ENCODE measurements around the gene OR6N2. TPM values are rescaled to one million over a fixed set of nuclear protein-coding genes. Genes with fewer than 3 reads are reported as not detected.
A peak's percentile ranks its signal among the peaks of the same experiment; 100 is the strongest.

The OR6N2 gene
- total RNA-seq, 2 experiments from 2014 or later = not detected

DNA sequence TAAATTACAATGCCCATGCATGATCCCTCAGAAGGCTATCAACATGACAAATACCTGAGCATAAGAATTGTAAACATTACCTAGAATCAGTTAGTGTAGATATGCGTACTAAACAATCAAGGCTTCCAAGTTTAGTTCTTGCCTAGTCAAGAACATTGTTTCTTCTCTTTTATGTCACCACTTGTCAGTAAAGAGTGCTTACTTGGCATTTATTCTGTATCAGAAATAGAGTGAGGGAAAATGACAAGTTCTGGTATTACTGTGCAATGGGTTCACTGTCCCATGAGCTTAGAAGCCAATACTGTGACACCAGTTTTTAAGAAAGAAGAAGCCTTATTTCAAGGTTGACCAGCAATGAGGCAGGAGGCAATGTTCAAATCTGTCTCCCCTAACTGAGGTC lies 22.7 kb upstream of the OR6N2 start:
- Mint-ChIP-seq H3K36me3 (no peaks in the 10 kb centered on the region), H3K27ac (no peak overlapping the region), H3K4me3 (no peak overlapping the region), H3K27me3 (peaks cover 9% of the 10 kb centered on the region), H3K9me3 (ENCODE audit: low read depth) (no peaks in the 10 kb centered on the region), H3K4me1 (no peaks in the 10 kb centered on the region)
- DNase-seq (no peak), ATAC-seq (no peak)
- CTCF ChIA-PET = no interaction called here

DNA sequence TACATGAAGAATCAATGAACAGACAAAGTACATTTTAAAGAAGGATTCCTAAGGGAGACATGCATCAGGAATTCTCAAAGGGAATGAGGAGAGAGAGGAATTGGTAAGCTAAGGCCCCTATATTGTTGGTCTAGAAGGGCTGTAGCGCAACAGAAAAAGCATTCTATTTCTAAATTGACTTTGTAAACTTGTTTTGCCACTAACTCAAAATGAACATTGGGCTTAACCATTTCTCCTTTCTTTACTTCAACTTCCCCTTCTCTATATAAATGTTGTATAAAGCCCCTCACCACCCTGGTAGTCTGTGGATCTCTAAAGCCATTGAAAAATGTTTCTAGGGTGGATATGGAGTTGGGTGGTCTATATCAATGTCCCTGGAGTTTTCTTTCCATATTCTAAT lies 20.4 kb upstream of the OR6N2 start:
- Mint-ChIP-seq H3K36me3 (no peaks in the 10 kb centered on the region), H3K4me1 (no peaks in the 10 kb centered on the region), H3K9me3 (ENCODE audit: low read depth) (no peaks in the 10 kb centered on the region), H3K4me3 (no peak overlapping the region), H3K27me3 (peaks cover 6% of the 10 kb centered on the region), H3K27ac (no peak overlapping the region)
- CTCF ChIA-PET = no interaction called here
- DNase-seq = no peak
- no peak for ATAC-seq

DNA sequence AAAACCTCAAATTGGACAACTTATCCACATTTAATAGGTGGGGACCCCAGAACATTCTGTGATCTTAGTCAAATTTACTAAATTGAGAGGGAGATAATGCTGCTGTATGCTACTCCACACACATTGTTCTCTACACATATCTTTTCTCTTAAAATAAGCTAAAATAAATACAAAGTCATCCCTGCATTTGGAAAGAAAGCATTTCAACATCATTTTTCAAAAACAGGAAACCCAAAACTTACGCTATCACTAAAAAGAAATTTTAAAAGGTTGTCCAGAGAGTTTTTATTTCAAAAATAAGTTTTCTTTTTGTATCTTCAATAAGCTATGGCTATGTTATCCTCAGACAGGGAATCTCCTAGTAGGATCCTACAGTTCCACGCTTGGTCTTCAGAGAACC lies 19.5 kb upstream of the OR6N2 start:
- H3K36me3 Mint-ChIP-seq = no peaks in the 10 kb centered on the region
- ATAC-seq (no peak), DNase-seq (no peak)
- H3K27me3 Mint-ChIP-seq = no peaks in the 10 kb centered on the region
- no peaks in the 10 kb centered on the region for H3K9me3 Mint-ChIP-seq (ENCODE audit: low read depth)
- no peak overlapping the region for H3K4me3 Mint-ChIP-seq
- no peak overlapping the region for H3K27ac Mint-ChIP-seq
- no peaks in the 10 kb centered on the region for H3K4me1 Mint-ChIP-seq
- CTCF ChIA-PET = no interaction called here

DNA sequence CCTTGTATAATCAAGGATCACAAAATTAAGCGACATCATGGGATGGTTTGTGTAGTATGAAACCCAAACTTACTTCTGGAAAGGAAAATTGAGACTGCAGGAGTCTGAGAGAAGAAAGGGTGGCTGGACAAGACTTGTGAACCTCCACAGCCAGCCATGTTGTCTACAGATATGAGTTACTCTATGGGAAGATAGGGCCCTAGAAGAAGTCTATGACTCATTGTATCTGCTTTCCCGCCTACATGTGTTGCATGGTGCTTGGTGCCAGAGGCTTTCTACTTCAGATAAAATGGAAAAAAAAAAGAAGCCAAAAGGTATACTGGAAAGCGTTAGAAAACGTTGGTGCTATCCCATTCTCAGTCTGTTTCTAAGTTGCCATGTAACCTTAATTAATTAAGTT lies 18.7 kb upstream of the OR6N2 start:
- Mint-ChIP-seq H3K27me3 (no peaks in the 10 kb centered on the region), H3K27ac (no peak overlapping the region), H3K9me3 (ENCODE audit: low read depth) (no peaks in the 10 kb centered on the region), H3K4me3 (no peak overlapping the region), H3K4me1 (no peaks in the 10 kb centered on the region), H3K36me3 (no peaks in the 10 kb centered on the region)
- no peak for ATAC-seq
- CTCF ChIA-PET = no interaction called here
- no peak for DNase-seq

DNA sequence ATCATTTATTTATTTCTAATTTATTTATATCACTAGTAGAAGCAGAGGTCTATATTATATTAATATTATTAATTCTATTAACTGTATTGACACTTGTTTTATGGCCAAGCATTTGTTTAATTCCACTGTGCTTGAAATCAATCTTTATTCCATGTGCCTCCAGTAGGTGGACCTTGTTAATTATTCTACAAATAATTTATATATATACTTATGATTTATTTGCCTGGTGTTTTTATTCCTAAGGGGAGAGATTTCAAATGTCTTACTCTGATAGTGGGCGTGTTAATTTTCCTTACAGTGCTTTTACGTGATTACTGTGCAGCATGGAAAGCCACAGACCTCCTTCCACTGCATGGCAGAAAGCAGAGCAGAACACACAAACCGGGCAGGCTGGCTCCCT lies 17.5 kb upstream of the OR6N2 start:
- no peaks in the 10 kb centered on the region for H3K4me1 Mint-ChIP-seq
- no peak overlapping the region for H3K4me3 Mint-ChIP-seq
- CTCF ChIA-PET = no interaction called here
- no peaks in the 10 kb centered on the region for H3K36me3 Mint-ChIP-seq
- DNase-seq (no peak), ATAC-seq (no peak)
- no peaks in the 10 kb centered on the region for H3K9me3 Mint-ChIP-seq (ENCODE audit: low read depth)
- H3K27ac Mint-ChIP-seq = no peak overlapping the region
- no peaks in the 10 kb centered on the region for H3K27me3 Mint-ChIP-seq

DNA sequence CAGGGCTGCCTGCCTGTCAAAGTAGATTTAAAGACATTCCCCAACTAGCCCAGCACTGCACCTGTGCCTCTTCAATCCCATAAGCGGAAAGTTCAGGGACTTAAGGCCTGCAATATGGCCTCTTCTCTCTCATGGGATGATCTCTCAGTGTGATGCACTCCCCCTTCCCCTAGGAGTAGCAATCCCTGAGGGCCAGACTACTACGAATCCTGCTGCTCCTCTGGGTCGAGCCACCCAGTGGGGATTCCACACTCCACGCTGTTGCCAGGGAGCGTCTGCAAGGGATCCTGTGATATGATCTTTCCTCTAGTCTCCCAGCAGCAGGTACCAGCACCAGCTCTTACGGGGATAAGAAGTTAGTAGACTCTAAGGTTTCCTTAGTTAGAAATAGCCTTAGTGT lies 13.2 kb upstream of the OR6N2 start:
- Mint-ChIP-seq H3K27me3 (no peaks in the 10 kb centered on the region), H3K9me3 (ENCODE audit: low read depth) (no peaks in the 10 kb centered on the region), H3K27ac (no peak overlapping the region), H3K36me3 (no peaks in the 10 kb centered on the region), H3K4me3 (no peak overlapping the region), H3K4me1 (no peaks in the 10 kb centered on the region)
- CTCF ChIA-PET = interaction anchor here (1.0 kb wide), 1 partner anchor 181 kb away, joined by 3 read pairs; no protein-coding TSS in a partner anchor
- DNase-seq = no peak
- ATAC-seq = no peak

DNA sequence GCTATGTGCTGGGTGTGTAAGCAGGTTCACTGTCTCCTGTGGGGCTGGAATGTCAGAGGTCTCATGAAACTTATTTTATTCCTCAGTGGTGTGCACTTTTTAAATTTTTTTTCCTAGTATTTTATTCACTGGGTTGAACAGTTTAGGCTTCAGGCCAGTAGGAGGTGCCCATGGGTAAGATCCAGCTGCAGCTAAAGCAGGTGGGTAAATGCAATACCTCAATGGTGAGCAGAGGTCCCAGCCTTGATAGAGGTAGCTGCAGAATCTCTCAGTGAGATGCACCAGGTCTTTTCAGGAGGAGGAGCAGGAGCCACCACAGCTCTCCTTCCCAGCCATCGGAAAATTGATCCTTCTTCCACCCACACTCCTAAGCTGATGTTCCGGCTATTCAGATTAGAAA lies 12.6 kb upstream of the OR6N2 start:
- H3K36me3 Mint-ChIP-seq = no peaks in the 10 kb centered on the region
- CTCF ChIA-PET = interaction anchor here (1.0 to 1.6 kb wide), 3 partner anchors 11 to 204 kb away, joined by 3 to 4 read pairs (median 3); no protein-coding TSS in a partner anchor

DNA sequence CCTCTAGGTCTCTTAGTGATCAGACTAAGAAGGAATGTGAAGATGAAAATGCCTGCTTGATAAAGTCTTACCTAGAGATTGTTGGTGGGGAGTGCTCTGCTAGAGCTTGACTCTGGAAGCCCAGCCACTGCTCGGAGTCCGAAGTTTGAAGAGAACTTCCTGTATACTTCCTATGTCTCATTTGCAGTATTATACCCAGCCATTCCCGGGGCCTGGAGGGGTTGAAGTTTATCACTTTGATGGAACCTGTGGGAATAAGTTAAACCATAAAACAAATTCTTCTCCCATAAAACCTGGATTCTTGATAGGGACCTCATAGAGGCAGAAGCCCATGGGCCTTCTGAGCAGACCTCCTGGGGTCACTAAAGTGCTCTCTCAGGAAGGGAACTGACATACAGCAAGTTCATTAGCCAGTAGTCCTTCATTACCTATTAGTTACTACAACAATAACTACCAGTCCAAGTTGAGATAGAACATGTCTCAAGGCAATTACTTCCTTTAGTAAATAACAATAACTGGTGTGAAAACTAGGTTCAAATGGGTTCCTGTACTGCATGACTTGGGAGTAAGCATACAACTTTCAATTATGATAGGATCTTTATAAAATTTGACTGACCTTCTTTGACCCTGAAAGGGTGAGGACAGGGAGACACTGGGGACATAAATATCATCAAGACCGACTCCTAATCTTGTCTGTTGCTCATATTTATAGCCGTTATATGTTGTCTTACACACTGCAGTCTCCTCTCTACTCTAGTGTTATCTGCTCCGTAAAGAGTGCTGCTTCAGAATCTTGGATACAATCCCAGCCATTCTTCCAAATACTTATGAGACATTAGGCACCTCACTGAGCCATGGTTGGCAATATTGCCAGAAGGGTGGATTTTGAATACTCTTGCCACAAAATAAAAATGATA lies 8.8 kb downstream of the OR6N2 start, which contains the start of gene OR6N1:
OR6N1 (minus strand) TSS at position 246 of the 917 bp plus-strand sequence. CDS start 5,513 bp downstream, outside the sequence.
- CTCF ChIA-PET = no interaction called here
- no peak for ATAC-seq

More for the DNA sequence above, 12.6 kb upstream of the OR6N2 start:
- no peaks in the 10 kb centered on the region for H3K27me3 Mint-ChIP-seq
- no peaks in the 10 kb centered on the region for H3K9me3 Mint-ChIP-seq (ENCODE audit: low read depth)
- H3K4me3 Mint-ChIP-seq = no peak overlapping the region
- peak; percentile 36 for ATAC-seq
- H3K27ac Mint-ChIP-seq = no peak overlapping the region
- DNase-seq = peak; percentile 43
- no peaks in the 10 kb centered on the region for H3K4me1 Mint-ChIP-seq

DNA sequence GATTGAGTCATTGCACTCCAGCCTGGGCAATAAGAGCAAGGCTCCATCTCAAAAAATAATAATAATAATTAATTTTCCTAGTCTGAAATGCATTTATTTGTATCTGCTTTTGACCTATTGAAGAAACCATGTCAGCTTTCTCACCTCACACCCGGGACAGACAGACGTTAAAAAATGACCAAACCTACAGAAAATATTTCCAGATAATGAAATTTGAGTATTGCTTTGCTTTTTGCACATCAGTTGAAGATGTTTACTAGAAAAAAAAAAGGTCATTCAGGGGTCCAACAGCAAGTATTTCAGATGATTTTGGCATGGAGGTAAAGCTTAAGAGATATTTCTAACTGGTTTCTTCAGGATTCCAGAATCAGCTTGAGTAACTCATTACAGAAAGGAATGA lies 26.6 kb downstream of the OR6N2 start, which contains the start of gene OR6K6:
OR6K6 (plus strand) TSS at position 301 of the 400 bp plus-strand sequence. CDS start 168 bp downstream, outside the sequence.
- peaks cover 9% of the 10 kb centered on the region for H3K27me3 Mint-ChIP-seq
- no peak for DNase-seq
- no peaks in the 10 kb centered on the region for H3K9me3 Mint-ChIP-seq (ENCODE audit: low read depth)
- CTCF ChIA-PET = no interaction called here
- no peak for ATAC-seq
- H3K36me3 Mint-ChIP-seq = no peaks in the 10 kb centered on the region
- H3K4me1 Mint-ChIP-seq = no peaks in the 10 kb centered on the region
- H3K4me3 Mint-ChIP-seq = no peak within 1 kb of the TSS
- no peak within 1 kb of the TSS for H3K27ac Mint-ChIP-seq

More for the DNA sequence above, 8.8 kb downstream of the OR6N2 start, which contains the start of gene OR6N1:
- no peak within 1 kb of the TSS for H3K4me3 Mint-ChIP-seq
- H3K9me3 Mint-ChIP-seq (ENCODE audit: low read depth) = no peaks in the 10 kb centered on the region
- H3K27ac Mint-ChIP-seq = no peak within 1 kb of the TSS
- no peak for DNase-seq
- no peaks in the 10 kb centered on the region for H3K4me1 Mint-ChIP-seq
- H3K27me3 Mint-ChIP-seq = peaks cover 2% of the 10 kb centered on the region
- no peaks in the 10 kb centered on the region for H3K36me3 Mint-ChIP-seq

DNA sequence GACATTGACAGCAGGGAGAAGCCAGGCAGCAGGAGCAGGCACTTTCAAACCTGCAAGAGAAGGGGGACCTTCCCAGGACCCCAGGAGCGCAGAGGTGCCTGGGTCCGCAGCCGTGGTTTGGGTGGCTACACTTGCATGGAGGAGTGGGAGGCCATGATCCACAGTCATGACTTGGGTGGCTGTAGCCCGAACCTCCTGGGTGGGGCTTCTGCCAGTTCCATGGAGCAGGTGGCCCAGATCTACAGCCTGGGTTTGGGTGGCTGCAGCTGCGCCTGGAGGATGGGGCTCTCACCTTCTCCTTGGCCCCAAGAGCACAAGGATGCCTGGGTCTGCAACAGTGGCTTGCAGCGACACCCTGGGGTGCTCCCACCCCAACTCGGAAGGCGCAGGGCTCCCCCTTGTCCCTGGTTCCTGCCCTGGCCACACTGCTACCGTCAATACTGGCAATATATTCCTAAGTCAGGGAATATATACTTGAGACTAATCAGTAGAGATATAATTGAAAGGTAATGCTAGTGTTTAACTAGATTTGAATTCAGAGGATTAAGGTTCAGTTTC lies 28.8 kb downstream of the OR6N2 start:
- Mint-ChIP-seq H3K4me3 (no peak overlapping the region), H3K4me1 (no peaks in the 10 kb centered on the region), H3K9me3 (ENCODE audit: low read depth) (no peaks in the 10 kb centered on the region), H3K27me3 (peaks cover 9% of the 10 kb centered on the region), H3K36me3 (no peaks in the 10 kb centered on the region), H3K27ac (no peak overlapping the region)
- ATAC-seq = no peak
- CTCF ChIA-PET = no interaction called here
- no peak for DNase-seq

DNA sequence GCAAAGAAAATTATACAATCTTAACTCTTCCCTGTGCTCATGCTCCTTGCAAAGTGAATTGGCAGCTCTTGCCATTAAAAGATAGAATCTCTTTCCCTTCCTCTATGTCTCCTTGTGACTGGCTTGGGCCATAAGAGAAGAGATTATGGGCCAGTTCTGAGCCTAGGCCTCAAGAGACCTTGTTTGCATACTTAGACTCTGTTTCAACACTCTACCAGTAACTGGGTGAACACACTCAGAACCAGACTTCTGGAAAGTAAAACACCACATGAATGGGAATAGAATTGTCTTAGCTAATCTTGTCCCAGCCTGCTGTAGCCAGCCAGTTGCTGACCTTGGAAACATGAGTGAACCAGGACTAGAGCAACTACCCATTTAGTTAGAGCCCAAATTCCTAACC lies 45.2 kb downstream of the OR6N2 start:
- Mint-ChIP-seq H3K4me1 (no peaks in the 10 kb centered on the region), H3K27ac (no peak overlapping the region), H3K4me3 (no peak overlapping the region), H3K36me3 (no peaks in the 10 kb centered on the region), H3K27me3 (peaks cover 14% of the 10 kb centered on the region), H3K9me3 (ENCODE audit: low read depth) (no peaks in the 10 kb centered on the region)
- ATAC-seq = no peak
- DNase-seq = no peak
- CTCF ChIA-PET = no interaction called here

DNA sequence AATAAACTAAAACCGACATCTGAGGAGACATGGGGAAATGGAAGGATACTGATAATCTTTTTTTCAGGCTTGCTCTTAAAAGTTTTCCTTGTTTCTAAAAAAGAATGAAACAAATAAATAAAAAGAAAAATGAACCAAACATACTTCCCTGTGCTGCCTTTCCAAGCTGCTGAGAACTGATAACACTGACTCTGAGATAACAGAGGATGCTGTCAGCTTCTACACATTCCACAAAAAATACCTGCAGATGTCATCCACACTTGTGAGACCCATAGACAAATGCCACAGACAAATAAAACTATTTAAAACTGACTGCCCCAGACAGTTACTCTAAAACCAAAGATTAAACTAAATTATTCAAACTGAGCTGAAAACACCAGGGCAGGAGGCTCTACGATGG lies 48.5 kb downstream of the OR6N2 start:
- Mint-ChIP-seq H3K27me3 (peaks cover 7% of the 10 kb centered on the region), H3K4me1 (no peaks in the 10 kb centered on the region), H3K36me3 (no peaks in the 10 kb centered on the region), H3K4me3 (no peak overlapping the region), H3K9me3 (ENCODE audit: low read depth) (no peaks in the 10 kb centered on the region), H3K27ac (no peak overlapping the region)
- DNase-seq = no peak
- CTCF ChIA-PET = no interaction called here
- no peak for ATAC-seq

DNA sequence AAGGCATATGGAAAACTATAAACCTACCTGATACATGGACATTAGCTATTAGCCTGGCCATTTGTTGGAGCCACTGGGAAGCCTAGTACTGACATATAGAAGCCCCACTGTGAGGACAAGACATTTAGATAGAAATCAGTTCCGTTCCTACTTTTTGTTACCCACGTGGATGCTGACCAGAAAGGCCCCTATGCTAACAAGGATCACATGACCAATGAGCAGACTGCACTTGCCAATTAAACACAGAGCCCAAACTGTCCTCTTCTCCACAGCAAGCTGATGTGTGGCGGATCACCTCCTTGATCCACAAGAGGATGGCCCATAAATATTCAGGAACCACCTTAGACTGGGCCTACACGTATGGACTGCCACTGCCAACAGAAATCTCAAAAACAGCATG lies 49.3 kb downstream of the OR6N2 start:
- DNase-seq (no peak), ATAC-seq (no peak)
- H3K4me3 Mint-ChIP-seq = no peak overlapping the region
- H3K4me1 Mint-ChIP-seq = no peaks in the 10 kb centered on the region
- peaks cover 7% of the 10 kb centered on the region for H3K27me3 Mint-ChIP-seq
- H3K9me3 Mint-ChIP-seq (ENCODE audit: low read depth) = no peaks in the 10 kb centered on the region
- no peaks in the 10 kb centered on the region for H3K36me3 Mint-ChIP-seq
- H3K27ac Mint-ChIP-seq = no peak overlapping the region
- CTCF ChIA-PET = no interaction called here

DNA sequence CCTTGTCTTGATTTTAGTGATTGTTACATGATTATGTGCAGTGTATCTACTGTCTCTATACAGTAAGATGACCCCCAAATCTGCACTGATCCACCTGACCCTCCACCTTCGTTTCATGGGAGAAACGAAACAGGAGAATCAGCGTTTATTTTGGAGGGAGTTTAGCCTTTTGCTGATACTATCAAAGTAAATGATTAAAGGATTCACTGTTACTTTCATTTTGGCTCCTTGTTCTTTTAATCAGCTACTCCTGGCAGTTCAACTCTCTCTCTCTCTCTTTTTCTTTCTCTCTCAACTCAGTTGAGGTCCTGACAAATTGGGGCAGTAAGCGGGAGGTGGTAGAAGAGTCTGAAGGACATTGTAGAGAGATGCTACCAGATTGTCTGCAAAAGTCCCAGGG lies 50.6 kb downstream of the OR6N2 start:
- Mint-ChIP-seq H3K9me3 (ENCODE audit: low read depth) (no peaks in the 10 kb centered on the region), H3K4me1 (no peaks in the 10 kb centered on the region), H3K27me3 (peaks cover 7% of the 10 kb centered on the region), H3K27ac (no peak overlapping the region), H3K4me3 (no peak overlapping the region), H3K36me3 (no peaks in the 10 kb centered on the region)
- CTCF ChIA-PET = no interaction called here
- ATAC-seq (no peak), DNase-seq (no peak)
